ENCODE measurements around the gene DSCAM. TPM values are rescaled to one million over a fixed set of nuclear protein-coding genes. Genes with fewer than 3 reads are reported as not detected.

The DSCAM gene
- total RNA-seq, 2 donors from 2014 or later, result not detected

DNA sequence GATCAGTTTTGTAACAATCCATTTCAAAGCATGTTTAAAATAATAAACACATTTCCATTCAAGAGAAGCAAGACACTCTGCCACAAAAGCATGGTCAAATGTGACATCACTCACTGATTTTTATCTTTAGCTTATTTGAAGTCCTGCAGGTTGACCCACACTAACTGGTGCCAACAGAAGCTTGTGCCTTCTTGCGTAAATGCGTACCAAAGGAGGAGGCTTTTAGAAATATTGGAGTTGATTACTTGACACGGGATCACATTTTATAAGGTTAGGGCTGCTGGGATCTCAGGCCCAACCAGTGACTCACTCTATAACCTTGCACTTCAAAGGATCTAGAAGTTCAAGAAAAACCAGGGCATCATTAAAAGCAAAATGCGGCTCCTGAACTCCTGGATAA, 776.1 kb downstream of the DSCAM start:
- no peaks in the 10 kb centered on the region for H3K4me1 Mint-ChIP-seq (ENCODE audit: low read depth)
- H3K9me3 Mint-ChIP-seq, result peaks cover 0 to 9% of the 10 kb centered on the region in 2 donors
- no peaks in the 10 kb centered on the region for H3K27me3 Mint-ChIP-seq (ENCODE audit: low read depth)
- no peak overlapping the region for H3K27ac Mint-ChIP-seq
- no peaks in the 10 kb centered on the region for H3K36me3 Mint-ChIP-seq (ENCODE audit: insufficient read depth in 2 of 2)
- no peak overlapping the region for H3K4me3 Mint-ChIP-seq
- DNase-seq (no peak), ATAC-seq (replicated peaks in 1 of 2) (no peak)

DNA sequence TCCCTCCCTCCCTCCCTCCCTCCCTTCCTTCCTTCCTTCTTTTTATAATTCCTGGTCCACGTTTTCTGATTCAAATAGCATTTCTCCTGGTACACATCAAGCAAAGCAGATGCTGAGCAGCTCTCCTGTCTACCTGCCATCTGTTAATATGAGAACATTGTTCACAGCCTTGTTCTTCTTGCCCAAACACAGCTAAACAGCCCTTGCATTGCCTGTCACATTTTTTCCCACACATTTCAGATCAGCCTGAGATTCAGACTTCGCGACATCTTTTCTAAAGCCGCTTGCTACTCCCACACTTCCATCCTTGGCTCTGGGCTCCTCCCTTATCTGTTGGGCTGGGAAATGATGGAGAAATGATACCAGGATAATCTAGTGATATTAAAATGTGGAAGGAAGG, 779.2 kb downstream of the DSCAM start:
- ATAC-seq (replicated peaks in 1 of 2) (no peak), DNase-seq (no peak)
- Mint-ChIP-seq H3K4me3 (no peak overlapping the region), H3K36me3 (ENCODE audit: insufficient read depth in 2 of 2) (no peaks in the 10 kb centered on the region), H3K27me3 (ENCODE audit: low read depth) (no peaks in the 10 kb centered on the region), H3K27ac (no peak overlapping the region), H3K4me1 (ENCODE audit: low read depth) (no peaks in the 10 kb centered on the region), H3K9me3 (peaks cover 0 to 6% of the 10 kb centered on the region in 2 donors)

DNA sequence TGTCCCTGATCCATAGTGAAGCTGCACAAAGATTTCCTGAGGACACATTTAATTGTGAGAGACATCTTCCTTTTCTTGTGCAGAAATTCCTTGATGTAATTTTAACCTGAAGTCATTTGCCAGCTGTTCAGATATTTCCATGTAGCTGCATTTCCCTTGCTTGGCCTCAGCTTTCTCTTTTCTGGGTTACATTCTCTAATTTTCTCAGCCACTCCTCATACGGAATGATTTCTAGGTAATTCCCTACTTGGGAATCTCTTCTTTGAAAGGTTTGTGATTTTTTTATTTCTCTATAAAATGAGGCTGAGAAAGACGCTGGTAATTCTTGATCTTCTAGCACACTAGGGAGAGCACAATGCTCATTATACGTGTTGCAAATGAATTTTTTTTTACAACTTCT, 780.7 kb downstream of the DSCAM start:
- H3K27ac Mint-ChIP-seq, result no peak overlapping the region
- no peak overlapping the region for H3K4me3 Mint-ChIP-seq
- H3K36me3 Mint-ChIP-seq (ENCODE audit: insufficient read depth in 2 of 2), result no peaks in the 10 kb centered on the region
- no peaks in the 10 kb centered on the region for H3K27me3 Mint-ChIP-seq (ENCODE audit: low read depth)
- H3K4me1 Mint-ChIP-seq (ENCODE audit: low read depth), result no peaks in the 10 kb centered on the region
- H3K9me3 Mint-ChIP-seq, result peaks cover 0 to 6% of the 10 kb centered on the region in 2 donors
- ATAC-seq (replicated peaks in 1 of 2) (no peak), DNase-seq (no peak)

DNA sequence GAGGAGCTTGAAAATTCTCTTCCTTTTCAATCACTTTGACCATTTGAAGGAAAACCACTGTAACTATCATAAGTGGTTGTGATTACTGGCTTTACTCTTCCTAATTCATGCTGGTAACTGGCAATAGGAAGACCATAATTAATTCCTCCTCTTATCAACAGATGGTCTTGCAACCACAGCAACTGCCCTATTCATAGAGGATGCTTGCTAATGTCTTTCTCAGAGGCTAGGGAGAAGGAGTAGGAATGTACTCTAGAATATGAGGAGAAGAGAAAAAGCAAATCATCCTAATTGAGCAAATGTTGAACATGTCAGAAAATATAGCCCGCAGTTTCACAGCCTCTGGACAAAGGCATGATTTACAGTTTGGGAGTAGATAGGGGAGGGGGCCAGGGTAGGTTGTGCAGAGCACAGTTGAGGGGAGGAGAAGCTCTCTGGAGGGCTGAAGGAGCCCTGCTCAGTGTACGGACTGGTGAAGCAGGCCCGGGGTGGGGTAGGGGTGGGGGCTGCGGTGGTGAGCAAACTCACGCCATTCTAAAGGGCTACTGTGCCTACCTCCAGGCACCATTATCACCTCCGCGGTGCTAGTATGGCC, 786.8 kb downstream of the DSCAM start:
- DNase-seq (no peak), ATAC-seq (replicated peaks in 1 of 2) (no peak)
- Mint-ChIP-seq H3K36me3 (ENCODE audit: insufficient read depth in 2 of 2) (no peaks in the 10 kb centered on the region), H3K27ac (no peak overlapping the region), H3K4me1 (ENCODE audit: low read depth) (no peaks in the 10 kb centered on the region), H3K9me3 (peaks cover 2 to 3% of the 10 kb centered on the region in 2 donors), H3K4me3 (no peak overlapping the region), H3K27me3 (ENCODE audit: low read depth) (no peaks in the 10 kb centered on the region)

DNA sequence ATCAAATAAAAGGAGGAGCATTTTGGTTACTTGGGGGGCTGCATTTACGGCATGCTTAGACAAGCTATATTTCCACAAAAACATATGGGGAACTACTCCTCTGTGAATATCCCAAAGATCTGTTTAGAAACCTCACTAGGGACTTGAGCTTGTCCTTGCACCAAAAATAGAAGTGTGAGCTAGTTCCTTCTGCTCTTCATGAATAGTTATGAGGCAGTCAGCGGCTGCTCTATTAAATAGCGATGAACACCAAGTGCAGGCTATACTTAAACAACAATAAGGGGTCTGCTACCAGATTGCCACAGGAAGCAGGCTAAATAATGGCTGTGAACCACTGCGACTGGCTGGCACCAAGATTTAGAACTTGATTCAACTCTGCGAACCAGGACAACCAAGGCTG, 789.6 kb downstream of the DSCAM start:
- peaks cover 2 to 6% of the 10 kb centered on the region in 2 donors for H3K9me3 Mint-ChIP-seq
- no peak for ATAC-seq (replicated peaks in 1 of 2)
- H3K36me3 Mint-ChIP-seq (ENCODE audit: insufficient read depth in 2 of 2), result no peaks in the 10 kb centered on the region
- H3K27me3 Mint-ChIP-seq (ENCODE audit: low read depth), result no peaks in the 10 kb centered on the region
- no peaks in the 10 kb centered on the region for H3K4me1 Mint-ChIP-seq (ENCODE audit: low read depth)
- no peak overlapping the region for H3K4me3 Mint-ChIP-seq
- no peak for DNase-seq
- no peak overlapping the region for H3K27ac Mint-ChIP-seq

DNA sequence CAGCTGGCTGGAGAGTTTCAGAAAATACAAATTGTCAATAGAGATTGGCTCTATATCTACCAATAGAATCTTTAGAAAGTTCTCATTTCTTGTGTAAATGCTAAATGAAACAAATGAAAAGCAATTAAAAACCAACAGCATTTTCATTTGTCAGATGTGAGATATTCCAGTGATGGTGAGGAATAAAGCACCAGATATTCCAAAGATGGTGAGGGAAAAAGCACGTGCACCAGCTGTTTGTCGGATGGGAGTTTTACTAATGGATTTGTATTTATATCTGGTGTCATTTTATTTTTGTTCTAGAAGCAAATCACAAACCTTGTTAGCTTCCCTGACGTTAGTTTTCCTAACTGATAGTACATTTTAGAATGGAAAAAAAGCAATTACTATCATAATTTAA, 790.9 kb downstream of the DSCAM start:
- ATAC-seq (replicated peaks in 1 of 2) (no peak), DNase-seq (no peak)
- Mint-ChIP-seq H3K27ac (no peak overlapping the region), H3K4me3 (no peak overlapping the region), H3K9me3 (peaks cover 2 to 6% of the 10 kb centered on the region in 2 donors), H3K27me3 (ENCODE audit: low read depth) (no peaks in the 10 kb centered on the region), H3K36me3 (ENCODE audit: insufficient read depth in 2 of 2) (no peaks in the 10 kb centered on the region), H3K4me1 (ENCODE audit: low read depth) (no peaks in the 10 kb centered on the region)

DNA sequence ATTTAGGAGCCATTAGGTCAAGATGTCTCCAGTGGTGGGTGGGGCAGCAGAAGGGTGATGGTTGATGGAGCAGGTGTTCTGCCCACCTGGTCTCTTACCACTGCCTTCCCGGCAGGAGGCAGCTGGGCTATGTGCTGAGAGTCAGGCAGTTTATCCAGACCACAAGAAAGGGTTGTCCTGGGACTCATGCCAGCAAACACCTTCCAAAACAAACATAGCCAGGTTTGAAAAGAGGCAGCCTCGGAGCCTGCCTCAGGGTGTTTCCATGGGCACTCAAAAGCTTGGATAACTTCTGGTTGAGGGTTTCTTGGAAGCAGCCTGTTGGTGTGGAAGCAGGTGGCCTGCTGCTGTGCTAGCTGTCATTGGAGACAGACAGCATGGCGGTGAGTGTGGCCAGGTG, 792.6 kb downstream of the DSCAM start:
- DNase-seq (no peak), ATAC-seq (replicated peaks in 1 of 2) (no peak)
- peaks cover 0 to 6% of the 10 kb centered on the region in 2 donors for H3K9me3 Mint-ChIP-seq
- no peaks in the 10 kb centered on the region for H3K36me3 Mint-ChIP-seq (ENCODE audit: insufficient read depth in 2 of 2)
- H3K27me3 Mint-ChIP-seq (ENCODE audit: low read depth), result no peaks in the 10 kb centered on the region
- H3K4me1 Mint-ChIP-seq (ENCODE audit: low read depth), result no peaks in the 10 kb centered on the region
- no peak overlapping the region for H3K4me3 Mint-ChIP-seq
- H3K27ac Mint-ChIP-seq, result no peak overlapping the region

DNA sequence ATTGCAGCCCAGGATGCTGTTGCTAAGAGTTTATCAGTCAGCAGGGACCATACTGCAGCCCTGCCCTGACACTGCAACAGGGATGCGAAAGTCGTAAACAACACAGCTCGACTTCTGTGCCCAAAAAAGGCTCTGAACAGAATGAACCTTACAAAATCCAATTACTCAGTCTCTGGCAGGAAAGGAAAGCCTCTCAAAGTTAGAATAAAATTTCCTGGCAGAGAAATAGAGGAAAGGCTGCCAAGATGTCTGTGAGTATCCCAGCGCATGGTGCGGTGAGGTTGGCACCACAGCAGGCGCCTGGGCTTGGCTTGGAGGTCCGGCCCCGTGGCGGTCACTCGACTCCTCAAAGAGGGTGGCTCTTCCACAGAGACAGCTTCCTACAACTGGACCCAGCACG, 794.0 kb downstream of the DSCAM start:
- Mint-ChIP-seq H3K4me1 (ENCODE audit: low read depth) (no peaks in the 10 kb centered on the region), H3K4me3 (no peak overlapping the region), H3K27ac (no peak overlapping the region), H3K36me3 (ENCODE audit: insufficient read depth in 2 of 2) (no peaks in the 10 kb centered on the region), H3K9me3 (peaks cover 0 to 6% of the 10 kb centered on the region in 2 donors), H3K27me3 (ENCODE audit: low read depth) (no peaks in the 10 kb centered on the region)
- DNase-seq (no peak), ATAC-seq (replicated peaks in 1 of 2) (no peak)

DNA sequence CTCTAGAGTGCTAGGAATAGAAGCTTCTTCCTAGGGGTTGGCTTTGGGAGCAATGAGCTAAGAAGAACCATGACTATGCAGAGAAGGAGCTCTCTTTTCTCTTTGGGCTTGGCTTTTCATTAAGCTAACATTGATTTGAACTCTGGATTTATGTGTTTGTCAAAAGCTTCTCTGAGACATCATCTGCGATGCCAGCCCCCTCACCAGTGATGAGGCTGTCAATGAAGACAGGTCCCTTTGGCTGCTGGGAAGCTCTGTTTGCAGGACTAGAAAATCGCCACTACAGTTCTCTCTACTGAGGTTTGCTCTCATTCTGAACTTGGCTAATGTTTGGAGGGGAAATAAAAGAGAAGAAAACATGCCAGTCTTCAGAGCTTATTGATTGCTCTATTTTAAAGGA, 794.7 kb downstream of the DSCAM start:
- Mint-ChIP-seq H3K36me3 (ENCODE audit: insufficient read depth in 2 of 2) (no peaks in the 10 kb centered on the region), H3K4me1 (ENCODE audit: low read depth) (no peaks in the 10 kb centered on the region), H3K27ac (no peak overlapping the region), H3K27me3 (ENCODE audit: low read depth) (no peaks in the 10 kb centered on the region), H3K4me3 (no peak overlapping the region), H3K9me3 (peaks cover 0 to 6% of the 10 kb centered on the region in 2 donors)
- DNase-seq, result no peak
- no peak for ATAC-seq (replicated peaks in 1 of 2)

DNA sequence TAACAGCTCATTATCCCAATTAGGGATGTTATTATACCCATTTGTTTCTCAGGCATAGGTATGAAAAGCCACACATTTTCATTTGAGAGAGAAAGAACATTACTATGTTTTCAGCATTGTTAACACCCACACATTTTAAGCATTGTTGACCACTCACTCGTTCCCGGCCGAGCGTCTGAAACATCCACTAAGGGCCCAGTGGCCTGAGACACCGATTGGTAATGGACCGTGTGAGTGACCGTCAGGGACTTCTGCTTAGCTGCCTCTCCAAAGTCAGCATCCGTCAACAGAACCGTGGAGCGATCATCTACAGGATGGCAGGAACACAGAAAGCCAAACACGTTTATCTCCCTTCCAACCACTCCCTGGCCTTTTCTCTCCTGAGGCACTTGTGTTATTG, 795.2 kb downstream of the DSCAM start:
- no peaks in the 10 kb centered on the region for H3K27me3 Mint-ChIP-seq (ENCODE audit: low read depth)
- H3K4me3 Mint-ChIP-seq, result no peak overlapping the region
- H3K27ac Mint-ChIP-seq, result no peak overlapping the region
- no peaks in the 10 kb centered on the region for H3K36me3 Mint-ChIP-seq (ENCODE audit: insufficient read depth in 2 of 2)
- DNase-seq, result no peak
- peaks cover 0 to 6% of the 10 kb centered on the region in 2 donors for H3K9me3 Mint-ChIP-seq
- ATAC-seq (replicated peaks in 1 of 2), result no peak
- H3K4me1 Mint-ChIP-seq (ENCODE audit: low read depth), result no peaks in the 10 kb centered on the region

DNA sequence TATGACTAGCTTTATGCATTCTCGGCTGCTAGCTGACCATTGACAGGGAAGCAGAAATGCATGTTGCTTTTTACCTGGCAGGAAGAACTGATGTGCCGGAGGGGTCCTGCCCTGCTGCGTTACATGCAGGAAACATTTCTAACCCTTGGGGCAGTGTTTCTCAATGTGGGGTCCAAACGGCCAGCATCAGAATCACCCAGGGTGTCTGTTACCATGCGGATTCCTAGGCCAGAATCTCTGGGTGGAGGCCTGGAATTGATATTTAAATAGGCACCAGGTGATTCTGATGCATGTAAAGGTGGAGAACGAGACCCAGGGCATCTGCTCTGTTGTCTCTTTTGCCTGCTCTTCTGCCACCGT, 797.0 kb downstream of the DSCAM start:
- H3K4me1 Mint-ChIP-seq (ENCODE audit: low read depth), result no peaks in the 10 kb centered on the region
- H3K36me3 Mint-ChIP-seq (ENCODE audit: insufficient read depth in 2 of 2), result no peaks in the 10 kb centered on the region
- no peak for DNase-seq
- H3K27ac Mint-ChIP-seq, result no peak overlapping the region
- no peaks in the 10 kb centered on the region for H3K27me3 Mint-ChIP-seq (ENCODE audit: low read depth)
- H3K4me3 Mint-ChIP-seq, result no peak overlapping the region
- peaks cover 0 to 3% of the 10 kb centered on the region in 2 donors for H3K9me3 Mint-ChIP-seq
- ATAC-seq (replicated peaks in 1 of 2), result no peak

DNA sequence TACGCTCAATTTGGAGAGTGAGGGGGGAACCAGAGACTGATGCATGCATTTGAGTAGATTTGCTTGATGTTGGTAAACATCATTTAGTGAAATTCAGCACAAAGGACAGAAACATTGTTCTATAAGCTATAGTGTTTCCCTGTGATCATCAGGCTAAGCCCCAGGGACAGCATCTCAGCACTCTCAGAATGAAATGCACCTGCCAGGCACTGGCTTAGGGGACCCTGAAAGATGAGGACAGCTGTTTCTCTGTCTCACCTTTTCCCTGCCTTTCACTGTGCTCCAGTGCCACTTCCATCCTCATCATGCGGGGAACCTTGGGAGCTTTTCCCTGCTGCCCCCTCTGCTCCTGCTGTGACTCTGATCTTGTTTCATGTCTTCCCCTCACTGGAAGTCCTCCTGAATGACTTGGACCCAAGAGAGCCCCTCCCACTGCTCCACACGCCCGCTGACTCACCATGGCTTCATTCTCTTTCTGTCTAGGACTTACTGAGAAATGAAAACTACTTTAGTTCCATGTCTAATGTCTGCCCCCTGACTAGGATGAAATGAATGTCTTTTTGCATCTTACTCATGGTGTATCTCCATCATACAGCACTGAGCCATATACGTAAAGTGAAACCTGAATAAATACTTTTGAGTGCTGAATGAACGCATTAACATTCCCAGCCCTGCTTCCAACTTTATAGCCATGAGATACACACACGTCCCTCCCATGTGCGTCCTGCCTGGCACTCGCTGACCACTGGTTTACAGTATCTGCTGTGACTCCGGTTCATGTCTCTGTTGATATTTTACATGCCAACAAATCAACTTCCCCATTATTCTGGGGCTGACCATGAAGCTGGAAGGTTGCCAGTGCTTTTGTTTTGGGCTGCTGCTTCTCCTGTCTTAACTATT, 797.7 kb downstream of the DSCAM start:
- Mint-ChIP-seq H3K4me3 (no peak overlapping the region), H3K27ac (no peak overlapping the region)

DNA sequence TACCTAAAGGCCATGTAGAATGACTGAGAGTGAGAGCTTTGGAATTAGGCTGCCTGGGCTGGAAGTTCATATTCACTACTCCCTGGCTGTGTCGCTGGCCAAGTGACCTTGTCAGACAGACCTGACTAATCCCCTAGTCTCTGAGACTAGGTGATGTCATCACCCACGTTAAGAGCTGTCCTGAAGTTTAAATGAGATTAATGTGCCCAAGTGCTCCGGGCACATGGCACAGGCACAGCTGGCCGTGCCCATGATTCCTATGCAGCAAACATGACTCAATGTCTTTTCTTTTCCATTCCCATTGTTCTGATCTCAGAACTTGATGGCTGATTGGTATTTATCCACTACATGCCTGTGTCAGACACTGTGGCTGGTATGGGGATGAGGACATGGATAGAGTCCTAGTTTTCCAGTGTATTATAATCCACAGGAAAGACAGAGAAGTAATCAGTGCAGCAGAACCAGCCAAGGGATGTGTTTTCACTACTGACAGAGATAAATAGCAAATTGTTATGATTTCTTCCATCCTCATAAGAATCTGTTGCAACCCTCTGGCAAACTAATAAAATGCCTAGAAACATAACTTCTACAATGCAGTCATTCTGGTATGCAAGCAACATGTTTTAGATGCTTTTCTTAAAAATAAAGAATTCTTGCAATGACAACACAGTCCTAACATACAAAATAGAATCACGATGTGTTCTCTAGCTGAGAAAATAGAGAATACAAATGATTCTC, 798.8 kb downstream of the DSCAM start:
- Mint-ChIP-seq H3K36me3 (ENCODE audit: insufficient read depth in 2 of 2) (no peaks in the 10 kb centered on the region), H3K27me3 (ENCODE audit: low read depth) (no peaks in the 10 kb centered on the region), H3K4me1 (ENCODE audit: low read depth) (no peaks in the 10 kb centered on the region), H3K4me3 (no peak overlapping the region), H3K9me3 (no peaks in the 10 kb centered on the region), H3K27ac (no peak overlapping the region)
- DNase-seq (no peak), ATAC-seq (replicated peaks in 1 of 2) (no peak)

More for the DNA sequence above, 797.7 kb downstream of the DSCAM start:
- Mint-ChIP-seq H3K27me3 (ENCODE audit: low read depth) (no peaks in the 10 kb centered on the region), H3K4me1 (ENCODE audit: low read depth) (no peaks in the 10 kb centered on the region), H3K9me3 (peaks cover 0 to 2% of the 10 kb centered on the region in 2 donors), H3K36me3 (ENCODE audit: insufficient read depth in 2 of 2) (no peaks in the 10 kb centered on the region)
- DNase-seq, result no peak
- ATAC-seq (replicated peaks in 1 of 2), result peak in 1 of 2 donors; percentile 38
